ENCODE data around the gene SCG5.

The SCG5 gene

GRCh38 chr15:32701863-32702262 is 60.4 kb downstream of the SCG5 start:
- no peak for TF ChIP-seq CTCF (IDR thresholded peaks at IDR 0.05; ENCODE audit: low read depth, low read length, missing control alignments)
- H3K4me3 ChIP-seq (ENCODE audit: low read depth, low read length) = no peak overlapping the region
- DNase-seq (ENCODE audit: low read depth) = no peak
- in situ Hi-C loops (cut with HindIII; ENCODE audit: low sequenced_read_pairs) = no loop called here

GRCh38 chr15:32704395-32704981 is 63.0 kb downstream of the SCG5 start:
- in situ Hi-C loops (cut with HindIII; ENCODE audit: low sequenced_read_pairs) = no loop called here

GRCh38 chr15:32705446-32705845 is 63.9 kb downstream of the SCG5 start:
- no peak for DNase-seq (ENCODE audit: low read depth)
- H3K4me3 ChIP-seq (ENCODE audit: low read depth, low read length) = no peak overlapping the region
- no peak for TF ChIP-seq CTCF (IDR thresholded peaks at IDR 0.05; ENCODE audit: low read depth, low read length, missing control alignments)
- in situ Hi-C loops (cut with HindIII; ENCODE audit: low sequenced_read_pairs) = no loop called here

More at GRCh38 chr15:32704395-32704981, 63.0 kb downstream of the SCG5 start:
- H3K4me3 ChIP-seq (ENCODE audit: low read depth, low read length) = no peak overlapping the region
- no peak for TF ChIP-seq CTCF (IDR thresholded peaks at IDR 0.05; ENCODE audit: low read depth, low read length, missing control alignments)
- DNase-seq (ENCODE audit: low read depth) = no peak

GRCh38 chr15:32706704-32707103 is 65.2 kb downstream of the SCG5 start:
- DNase-seq (ENCODE audit: low read depth) = no peak
- TF ChIP-seq CTCF (IDR thresholded peaks at IDR 0.05; ENCODE audit: low read depth, low read length, missing control alignments) = no peak
- H3K4me3 ChIP-seq (ENCODE audit: low read depth, low read length) = no peak overlapping the region
- in situ Hi-C loops (cut with HindIII; ENCODE audit: low sequenced_read_pairs) = no loop called here

GRCh38 chr15:32707436-32707835 is 65.9 kb downstream of the SCG5 start:
- no peak for DNase-seq (ENCODE audit: low read depth)
- in situ Hi-C loops (cut with HindIII; ENCODE audit: low sequenced_read_pairs) = no loop called here
- no peak for TF ChIP-seq CTCF (IDR thresholded peaks at IDR 0.05; ENCODE audit: low read depth, low read length, missing control alignments)
- no peak overlapping the region for H3K4me3 ChIP-seq (ENCODE audit: low read depth, low read length)

GRCh38 chr15:32709295-32710033 is 68.0 kb downstream of the SCG5 start:
- TF ChIP-seq CTCF (IDR thresholded peaks at IDR 0.05; ENCODE audit: low read depth, low read length, missing control alignments) = no peak
- no peak overlapping the region for H3K4me3 ChIP-seq (ENCODE audit: low read depth, low read length)
- DNase-seq (ENCODE audit: low read depth) = no peak
- in situ Hi-C loops (cut with HindIII; ENCODE audit: low sequenced_read_pairs) = no loop called here

All from astrocyte of the cerebellum (primary cell).